Hepatic stellate cell (primary cell): Measurements from ENCODE around the gene FAM171A1.
"Not testable (repeated sequence)": the region's sequence is repeated elsewhere in the genome, so short reads cannot be mapped to it uniquely, and the experiment has no call there.

Experiments
- DNase-seq: peaks from one replicate; pipeline ENCODE4 v3.0.0; 2011; ENCODE audit warnings: low spot score

FAM171A1 gene

DNA sequence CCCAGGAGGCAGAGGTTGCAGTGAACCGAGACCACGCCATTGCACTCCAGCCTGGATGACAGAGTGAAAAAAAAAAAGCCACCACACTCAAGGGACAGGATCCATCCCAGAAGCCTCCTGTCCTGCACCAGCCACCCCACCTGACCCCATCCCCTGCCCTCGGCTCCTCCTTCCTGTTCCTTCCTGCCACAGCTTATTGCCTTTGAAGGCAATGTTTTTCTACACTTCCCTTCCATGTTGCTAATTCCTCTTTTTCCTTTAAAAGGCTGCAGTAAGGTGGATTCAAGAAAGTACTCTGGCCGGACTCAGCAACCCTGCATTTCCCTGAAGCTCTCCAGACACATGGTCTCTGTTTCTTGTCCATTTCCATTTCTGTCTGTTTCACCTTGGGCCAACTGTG is 80.9 kb downstream of the FAM171A1 start:
- DNase-seq, result no peak

DNA sequence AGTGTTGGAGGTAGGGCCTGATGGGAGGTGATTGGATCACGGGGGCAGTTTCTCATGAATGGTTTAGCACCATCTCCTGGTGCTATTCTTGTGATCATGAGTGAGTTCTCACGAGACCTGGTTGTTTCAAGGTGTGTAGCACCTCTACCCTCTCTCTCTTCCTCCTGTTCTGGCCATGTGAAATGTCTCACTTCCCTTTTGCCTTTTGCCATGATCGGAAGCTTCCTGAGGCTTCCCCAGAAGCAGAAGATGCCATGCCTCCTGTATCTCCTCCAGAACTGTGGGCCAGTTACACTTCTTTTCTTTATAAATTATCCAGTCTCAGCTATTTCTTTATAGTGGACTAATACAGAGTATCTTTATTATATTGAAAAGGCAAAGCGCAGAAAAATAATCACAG is 90.1 kb downstream of the FAM171A1 start:
- DNase-seq, result no peak

GRCh38 chr10:15280462-15280861 is 90.6 kb downstream of the FAM171A1 start:
- DNase-seq, result no peak

- no peak for DNase-seq
Observed at GRCh38 chr10:15279236-15279635, 91.9 kb downstream of the FAM171A1 start.

GRCh38 chr10:15278786-15279185 is 92.3 kb downstream of the FAM171A1 start:
- no peak for DNase-seq

- not testable (repeated sequence) for DNase-seq
Observed at GRCh38 chr10:15276039-15276438, 95.0 kb downstream of the FAM171A1 start.

GRCh38 chr10:15269838-15270237 is 101.3 kb downstream of the FAM171A1 start:
- not testable (repeated sequence) for DNase-seq

GRCh38 chr10:15267496-15267895 is 103.6 kb downstream of the FAM171A1 start:
- DNase-seq, result no peak

DNA sequence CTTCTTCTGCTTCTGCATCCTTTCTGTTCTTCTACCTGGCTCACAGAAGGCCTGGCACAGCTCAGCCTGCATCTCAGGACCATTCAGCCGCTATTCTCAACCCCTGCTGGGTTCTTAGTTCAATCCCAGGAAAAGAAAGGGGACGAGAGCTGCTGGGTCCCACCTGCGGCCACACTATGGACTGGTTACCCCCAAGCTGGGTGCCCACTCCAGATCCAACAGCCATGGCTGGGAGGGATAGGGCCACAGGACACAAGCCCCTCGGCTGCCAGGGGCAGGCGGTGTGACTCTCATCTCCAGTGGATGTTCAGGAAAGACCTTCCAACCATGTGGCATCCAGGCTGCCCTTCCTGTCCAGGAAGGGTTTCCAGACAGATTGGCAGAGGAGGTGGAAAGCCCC is 105.0 kb downstream of the FAM171A1 start:
- DNase-seq, result no peak

DNA sequence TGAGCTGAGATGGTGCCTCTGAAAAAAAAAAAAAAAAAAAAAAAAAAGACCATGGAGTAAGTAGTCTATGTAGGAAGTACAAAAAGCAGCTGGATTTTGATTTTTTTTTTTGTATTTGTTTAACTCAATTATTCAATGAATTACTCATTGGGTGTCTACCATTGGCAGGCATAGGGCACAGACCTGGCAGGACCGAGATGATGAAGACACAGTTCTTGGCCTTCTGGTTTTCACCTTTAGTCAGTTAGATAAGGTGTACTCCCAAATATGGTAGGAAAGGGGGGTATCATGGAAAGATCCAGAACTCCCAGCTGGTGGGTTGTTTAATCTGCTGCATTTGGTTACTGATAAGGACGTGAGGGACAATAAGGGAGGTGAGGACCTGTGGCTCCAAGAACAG is 105.5 kb downstream of the FAM171A1 start:
- no peak for DNase-seq

- no peak for DNase-seq
Observed at GRCh38 chr10:15265056-15265455, 106.0 kb downstream of the FAM171A1 start.

GRCh38 chr10:15263657-15264323 is 107.3 kb downstream of the FAM171A1 start:
- DNase-seq, result no peak

DNA sequence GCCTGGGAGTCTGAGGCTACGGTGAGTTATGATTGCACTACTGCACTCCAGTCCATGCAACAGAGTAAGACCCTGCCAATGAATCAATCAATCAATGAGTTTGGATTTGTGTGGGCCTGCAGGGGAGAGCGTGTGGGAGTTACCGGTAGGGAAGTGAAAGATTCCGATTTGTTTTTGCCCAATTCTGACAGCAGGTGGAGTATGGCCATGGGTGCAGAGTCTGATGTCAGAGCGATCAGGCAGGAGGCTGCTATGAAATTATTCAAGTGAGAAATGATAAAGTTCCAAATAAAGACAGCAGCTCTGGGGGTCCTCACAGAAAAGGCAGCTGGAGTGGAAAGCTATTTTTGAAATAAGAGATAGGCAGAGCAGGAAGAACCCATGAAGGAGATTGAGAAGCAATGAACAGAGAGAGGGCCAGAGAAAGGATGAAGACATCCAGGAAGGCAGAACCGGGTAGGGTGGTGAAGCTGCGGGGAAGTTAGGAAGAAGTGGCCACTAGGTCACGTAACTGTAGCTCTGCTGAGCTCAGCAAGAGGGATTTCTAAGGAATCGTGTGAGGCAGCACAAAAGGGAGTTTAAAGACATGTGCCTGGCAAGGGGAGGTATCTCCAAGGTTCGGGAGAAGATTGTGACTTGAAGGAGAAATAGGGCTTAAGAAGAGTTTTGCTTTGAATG is 108.9 kb downstream of the FAM171A1 start:
- DNase-seq, result peak; percentile 42

GRCh38 chr10:15259136-15259535 is 112.0 kb downstream of the FAM171A1 start:
- DNase-seq, result no peak

- no peak for DNase-seq
Observed at GRCh38 chr10:15258255-15258654, 112.8 kb downstream of the FAM171A1 start.

GRCh38 chr10:15255961-15256360 is 115.1 kb downstream of the FAM171A1 start:
- no peak for DNase-seq

- no peak for DNase-seq
Observed at GRCh38 chr10:15254808-15255648, 116.1 kb downstream of the FAM171A1 start.

- DNase-seq, result no peak
Observed at GRCh38 chr10:15253951-15254807, 116.9 kb downstream of the FAM171A1 start.

- no peak for DNase-seq
Observed at GRCh38 chr10:15252396-15252795, 118.7 kb downstream of the FAM171A1 start.

DNA sequence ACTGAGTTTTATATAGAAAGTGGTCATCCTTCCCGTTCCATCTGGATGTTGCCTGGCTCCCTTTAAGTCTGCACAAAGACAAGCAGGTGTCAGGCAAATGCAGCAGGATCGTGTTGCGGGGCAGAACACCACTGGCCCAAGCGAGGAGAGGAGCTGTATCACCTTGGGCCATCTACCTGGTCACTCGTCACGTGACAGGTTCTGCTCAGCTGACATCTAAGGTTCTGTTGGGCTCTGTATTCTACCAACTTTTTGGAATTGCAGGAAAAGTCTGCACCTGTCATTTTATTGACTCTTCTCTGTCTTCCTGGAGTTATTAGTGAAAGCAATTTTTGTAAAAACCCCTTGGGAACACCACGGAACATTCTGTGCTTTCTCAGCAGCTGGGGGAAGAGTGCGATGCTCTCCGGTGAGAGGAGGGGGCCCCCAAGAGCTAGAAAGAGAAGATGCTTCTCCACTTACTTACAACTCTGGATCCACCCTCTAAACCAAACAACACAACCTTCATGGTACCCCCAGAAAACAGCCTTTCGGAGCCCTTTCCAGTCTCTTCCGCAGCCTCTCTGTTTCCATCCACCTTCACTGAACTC is 119.2 kb downstream of the FAM171A1 start:
- DNase-seq, result no peak

DNA sequence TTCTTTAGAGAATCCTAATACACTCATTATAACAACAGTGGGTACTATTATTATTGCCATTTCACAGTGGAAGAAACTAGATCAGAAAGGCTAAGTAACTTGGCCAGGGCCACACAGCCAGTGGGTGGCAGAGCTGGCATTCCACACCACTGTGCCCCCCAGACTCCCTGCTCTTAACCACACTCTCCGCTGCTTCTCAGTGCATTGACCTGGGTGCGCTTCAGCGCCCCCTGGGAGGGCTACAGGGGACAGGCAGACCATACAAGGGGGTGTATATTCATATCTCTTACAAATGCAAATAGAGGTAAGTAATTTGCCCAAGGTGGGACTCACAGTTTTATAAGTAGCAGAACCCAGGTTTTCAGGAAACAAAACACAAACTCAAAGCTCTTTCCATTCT is 125.6 kb downstream of the FAM171A1 start:
- DNase-seq, result no peak
